Stimulated activated naive CD8-positive, alpha-beta T cell treated with anti-CD3 and anti-CD28 coated beads, Interleukin-15, Interleukin-2, amounts not matched to agents 100 U/mL and 50 U/mL, for 24 hours (primary cell): Measurements from ENCODE around the gene IFI27L2.

ENCODE experiments used
- ATAC-seq: fragments of 150-1000 bp; cut with Tn5 transposase; one replicate; pipeline ENCODE4 v1.10.0; 2021
- DNase-seq: peaks from one replicate; pipeline ENCODE4 v3.0.0; 2021

IFI27L2 gene

DNA sequence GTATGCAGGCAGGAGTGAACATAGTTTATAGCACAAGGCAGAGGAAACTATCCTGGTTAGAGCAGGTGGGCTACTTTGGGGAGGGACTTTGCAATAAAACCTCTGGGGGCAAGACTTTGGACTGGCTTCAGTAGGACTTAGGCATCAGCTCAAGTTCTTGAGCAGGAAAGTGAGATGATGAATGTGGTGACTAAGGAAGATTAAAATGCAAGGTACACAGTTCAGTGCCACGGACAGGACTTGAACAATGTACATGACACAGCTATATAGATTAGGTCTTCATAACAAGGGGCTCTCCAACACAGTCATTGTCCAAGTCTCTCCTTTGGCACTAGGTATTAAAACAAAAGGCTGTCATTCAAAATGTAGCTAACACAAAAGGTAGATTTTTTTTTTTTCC lies 23.3 kb upstream of the IFI27L2 start:
- DNase-seq (no peak), ATAC-seq (no peak)

DNA sequence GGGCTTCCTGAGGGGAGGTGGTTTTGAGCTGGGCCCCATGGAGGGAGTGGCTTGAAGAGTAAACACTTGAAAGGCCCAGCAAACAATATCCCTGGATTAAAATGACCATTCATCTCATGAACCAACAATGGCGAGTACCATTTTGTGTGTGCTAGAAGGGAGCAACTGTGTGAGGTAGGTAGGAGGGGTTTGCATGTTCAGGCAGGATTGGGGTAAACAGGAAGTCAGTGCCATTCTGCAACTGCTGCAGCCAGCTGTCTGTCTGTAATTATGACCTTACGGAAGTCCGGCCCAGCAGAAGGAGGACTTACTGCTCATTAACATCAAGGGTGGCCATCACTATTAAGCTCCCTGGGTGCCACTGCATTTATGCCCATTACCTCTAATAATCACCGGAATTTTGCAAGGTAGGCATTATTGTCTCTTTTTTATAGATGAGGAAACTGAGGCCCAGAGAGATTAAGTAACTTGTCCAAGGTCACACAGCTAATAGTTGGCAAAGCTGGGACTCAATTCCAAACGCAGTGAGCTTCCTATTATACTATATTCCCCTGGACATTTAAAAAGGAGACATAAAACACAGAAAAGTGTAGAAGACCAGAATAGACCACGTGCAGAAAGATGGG lies 16.6 kb upstream of the IFI27L2 start:
- ATAC-seq (no peak), DNase-seq (no peak)

DNA sequence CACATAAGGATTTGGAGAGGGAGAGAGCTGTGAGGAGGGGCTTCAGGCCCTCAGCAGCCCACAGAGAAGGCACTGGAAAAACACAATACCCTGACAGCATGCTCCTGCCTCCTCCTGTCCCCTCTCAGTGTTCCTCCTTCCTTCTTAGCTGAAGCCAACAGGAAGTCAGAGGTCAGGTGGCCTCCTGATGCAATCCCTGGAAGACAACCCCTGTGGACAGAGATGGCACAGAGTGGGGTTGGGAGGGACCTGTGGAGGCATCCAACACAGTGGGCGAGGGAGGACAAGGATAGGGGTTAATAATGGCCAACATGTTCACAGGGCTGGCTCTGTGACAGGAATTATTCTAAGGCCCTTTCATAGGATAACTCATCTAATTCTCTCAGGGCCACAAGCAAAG lies 15.4 kb upstream of the IFI27L2 start:
- ATAC-seq (no peak), DNase-seq (no peak)

DNA sequence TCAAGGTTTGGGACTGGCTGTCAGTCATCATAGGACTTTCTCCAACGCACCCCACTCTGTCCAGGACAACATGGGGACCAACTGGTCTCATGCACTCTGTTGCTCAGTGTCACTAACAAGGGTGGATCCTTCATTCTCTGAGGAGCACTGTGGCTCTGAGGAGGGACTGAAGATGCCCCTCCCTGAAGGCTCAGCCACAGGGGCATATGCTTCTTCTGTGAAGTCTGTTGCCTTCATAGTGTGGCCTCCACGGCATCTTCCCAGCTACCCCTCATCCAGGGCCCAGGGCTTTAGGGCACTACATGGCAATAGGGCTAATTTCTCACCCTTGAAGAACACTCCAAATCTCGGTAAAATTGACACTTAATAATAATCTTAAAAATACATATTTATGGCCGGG lies 14.3 kb upstream of the IFI27L2 start:
- no peak for DNase-seq
- ATAC-seq: no peak

DNA sequence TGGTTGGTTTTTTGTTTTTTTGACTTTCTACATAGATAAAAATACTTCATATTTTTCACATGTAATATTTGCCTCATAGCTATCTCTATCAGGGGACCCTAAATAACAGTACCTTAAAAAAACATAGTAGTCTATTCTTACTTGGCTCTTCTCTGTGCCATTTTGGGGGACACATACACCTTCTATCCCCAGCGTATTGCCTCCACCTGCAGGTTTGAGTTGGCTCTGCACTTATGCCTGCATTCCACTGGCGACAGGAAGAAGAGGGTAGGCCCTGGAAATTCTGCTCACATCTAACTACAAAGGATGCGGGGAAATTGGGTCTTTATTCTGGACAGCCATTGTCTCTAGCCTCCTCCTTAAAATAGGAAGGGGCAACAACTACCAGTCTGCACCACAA lies 13.8 kb upstream of the IFI27L2 start:
- no peak for ATAC-seq
- no peak for DNase-seq

DNA sequence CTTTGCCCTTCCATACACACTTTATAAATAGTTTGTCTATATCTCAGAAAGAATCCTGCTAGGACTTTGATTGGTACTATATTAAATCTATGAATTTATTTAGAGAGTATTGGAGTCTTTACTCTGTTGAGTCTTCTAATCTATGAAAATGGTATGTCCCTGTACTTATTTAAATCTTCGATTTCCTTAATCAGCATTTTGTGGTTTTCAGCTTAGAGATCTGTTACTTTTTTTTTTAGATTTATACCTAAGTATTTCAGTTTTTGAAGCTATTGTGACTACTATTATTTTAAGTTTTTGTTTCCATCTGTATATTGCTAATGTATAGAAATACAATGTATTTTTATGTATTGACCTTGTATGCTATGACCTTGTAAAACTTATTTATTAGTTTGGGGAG lies 13.4 kb upstream of the IFI27L2 start:
- ATAC-seq (no peak), DNase-seq (no peak)

DNA sequence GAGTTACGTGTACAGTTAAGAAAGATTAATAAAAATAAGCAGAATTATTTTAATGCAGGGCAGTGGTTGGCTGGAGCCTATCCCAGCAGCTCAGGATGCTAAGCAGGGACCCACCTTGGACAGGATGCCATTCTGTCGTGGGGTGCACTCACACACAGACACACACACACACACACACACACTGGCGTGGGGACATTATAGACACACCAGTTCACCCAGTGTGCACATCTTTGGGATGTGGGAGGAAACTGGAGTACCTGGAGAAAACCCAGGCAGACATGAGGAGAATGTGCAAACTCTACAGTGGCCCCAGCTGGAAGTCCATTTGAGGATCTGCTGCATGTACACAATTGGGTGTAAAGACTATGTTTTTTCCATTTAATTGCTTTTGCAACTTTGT lies 12.8 kb upstream of the IFI27L2 start:
- DNase-seq: no peak
- ATAC-seq: no peak

DNA sequence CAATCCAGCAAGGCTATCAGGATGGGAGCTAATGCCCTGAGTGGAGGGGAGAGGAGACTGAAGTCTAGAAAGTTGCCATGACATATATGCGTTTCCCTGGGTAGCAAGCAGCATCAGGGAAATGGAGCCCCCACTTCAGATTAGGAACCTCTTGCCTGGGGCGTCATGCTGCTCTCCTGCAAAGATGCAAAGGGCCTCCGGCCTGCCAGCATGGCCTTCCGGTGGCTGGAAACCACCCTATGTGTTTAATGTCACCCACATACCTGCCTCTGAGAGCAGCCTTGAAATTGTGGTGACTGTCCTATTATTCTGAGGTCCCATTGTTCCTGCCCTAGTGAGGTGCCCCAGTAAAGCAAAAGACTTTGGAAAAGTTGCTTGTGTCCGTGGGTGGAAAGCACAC lies 10.0 kb upstream of the IFI27L2 start:
- DNase-seq (no peak), ATAC-seq (no peak)

DNA sequence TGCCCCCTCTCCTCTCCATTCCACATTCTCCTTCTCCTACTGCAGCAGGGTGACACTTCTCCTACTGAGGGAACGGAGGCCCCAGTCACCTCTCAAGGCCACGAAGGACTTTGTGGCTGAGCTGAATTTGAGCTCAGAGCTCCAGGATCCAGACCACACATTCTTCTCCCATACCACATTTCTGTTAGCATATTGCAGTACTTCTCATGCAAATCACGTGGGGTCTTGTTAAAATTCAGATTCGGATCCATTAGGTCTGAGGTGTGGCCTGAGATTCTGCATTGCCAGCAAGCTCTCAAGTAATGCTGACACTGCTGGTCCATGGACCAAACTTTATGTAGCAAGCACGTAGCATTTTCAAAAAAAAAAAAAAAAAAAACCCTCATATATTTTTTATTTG lies 9.6 kb upstream of the IFI27L2 start:
- ATAC-seq (no peak), DNase-seq (no peak)

DNA sequence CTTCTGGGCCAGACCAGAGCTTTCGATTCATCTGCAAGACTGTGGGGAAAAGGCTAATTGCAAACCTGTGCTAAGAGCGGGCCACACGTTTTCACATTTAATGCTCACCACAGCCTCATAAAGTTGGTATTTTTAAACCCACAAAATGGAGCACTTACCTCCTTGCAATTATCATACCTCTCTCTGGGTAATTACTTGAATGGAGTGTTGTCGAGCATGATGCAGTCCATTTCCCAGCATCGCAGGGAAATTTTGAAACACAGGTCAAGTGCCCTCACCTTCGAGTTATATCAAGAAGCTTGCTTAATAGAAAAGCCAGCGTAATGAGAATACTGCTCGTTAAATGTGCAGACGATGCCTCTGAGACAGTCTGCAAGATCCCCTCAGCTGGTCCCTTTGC lies 8.8 kb upstream of the IFI27L2 start:
- ATAC-seq: no peak
- DNase-seq: no peak

DNA sequence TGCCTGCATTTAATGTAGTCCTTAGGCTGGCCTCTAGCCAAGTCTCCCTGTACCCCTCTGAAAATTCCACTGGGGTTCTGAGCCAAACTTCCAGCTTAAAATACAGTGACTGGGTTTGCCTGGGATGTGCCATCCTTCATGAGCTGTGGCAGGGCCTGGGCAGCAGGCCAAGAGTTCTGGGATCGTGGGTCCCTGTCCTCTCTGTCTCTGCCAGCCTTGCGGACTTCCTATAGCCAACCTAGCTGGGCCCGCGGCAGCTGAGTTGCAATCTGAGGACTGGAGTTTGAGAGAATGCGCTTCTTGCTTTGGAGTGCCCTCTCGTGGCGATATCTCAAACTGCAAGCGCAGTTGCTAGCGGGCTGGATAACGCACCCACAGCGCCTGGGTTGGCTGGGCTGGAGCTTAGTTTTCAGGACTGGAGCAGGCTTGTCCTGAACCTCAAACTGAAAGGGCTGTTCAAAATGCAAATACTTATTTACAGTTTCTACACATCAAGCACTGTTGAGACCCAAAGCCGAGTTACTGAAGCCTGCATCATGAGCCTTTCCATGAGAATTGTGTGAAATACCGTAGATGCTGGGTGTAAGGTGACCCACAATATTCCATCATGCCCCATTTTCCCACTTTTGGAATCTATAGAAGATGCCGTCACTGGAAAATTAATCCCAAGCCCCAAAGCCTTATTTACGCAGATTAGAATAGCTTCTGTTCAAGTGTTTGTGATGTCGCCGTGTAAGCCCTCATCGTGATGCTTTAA lies 7.3 kb upstream of the IFI27L2 start:
- DNase-seq: peak; percentile 87

DNA sequence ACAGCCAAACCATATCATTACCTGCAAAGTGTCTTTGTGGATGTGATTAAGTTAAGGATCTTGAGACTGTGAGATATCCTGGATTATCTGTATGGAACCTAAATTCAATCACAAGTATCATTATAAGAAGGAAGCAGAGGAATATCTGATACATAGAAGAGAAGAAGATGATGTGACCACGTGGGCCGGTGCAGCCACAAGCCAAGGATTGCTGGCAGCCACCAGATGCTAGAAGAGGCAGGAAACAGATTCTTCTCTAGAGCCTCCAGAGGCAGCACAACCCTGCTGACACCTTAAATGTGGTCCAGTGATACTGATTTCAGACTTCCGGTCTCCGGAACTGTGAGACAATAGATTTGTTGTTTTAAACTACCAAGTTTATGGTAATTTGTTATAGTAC lies 6.1 kb upstream of the IFI27L2 start:
- ATAC-seq: no peak

More for the DNA sequence above, 7.3 kb upstream of the IFI27L2 start:
- peak; percentile 86 for ATAC-seq

DNA sequence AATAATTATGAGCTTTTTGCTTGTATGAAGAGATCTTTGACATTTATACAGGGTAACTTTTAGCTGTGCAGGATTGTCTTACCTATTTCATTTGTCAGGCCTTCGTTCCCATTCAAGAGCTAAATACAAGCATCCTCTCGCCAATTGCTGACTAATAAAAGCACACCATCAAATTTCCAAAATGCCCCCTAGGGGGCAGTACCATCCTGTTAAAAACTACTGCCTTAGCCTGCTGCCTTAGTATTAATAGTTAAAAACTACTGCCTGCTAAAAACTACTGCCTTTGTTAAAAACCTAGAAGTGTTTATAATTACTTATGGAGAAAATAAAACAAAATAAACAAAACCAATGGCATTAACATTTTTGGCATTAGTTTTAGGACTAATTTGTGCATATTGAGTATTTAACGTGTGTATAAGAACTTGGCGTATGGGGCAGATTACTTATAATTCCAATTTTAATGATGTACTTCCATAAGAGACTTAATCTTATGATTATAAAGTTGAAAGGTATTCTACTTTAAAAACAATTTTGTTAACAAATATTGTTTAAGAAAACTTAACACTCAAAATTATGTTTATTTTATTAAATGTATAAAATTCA lies 3.0 kb upstream of the IFI27L2 start:
- no peak for ATAC-seq
- peak; percentile 66 for DNase-seq

More for the DNA sequence above, 6.1 kb upstream of the IFI27L2 start:
- DNase-seq: no peak

DNA sequence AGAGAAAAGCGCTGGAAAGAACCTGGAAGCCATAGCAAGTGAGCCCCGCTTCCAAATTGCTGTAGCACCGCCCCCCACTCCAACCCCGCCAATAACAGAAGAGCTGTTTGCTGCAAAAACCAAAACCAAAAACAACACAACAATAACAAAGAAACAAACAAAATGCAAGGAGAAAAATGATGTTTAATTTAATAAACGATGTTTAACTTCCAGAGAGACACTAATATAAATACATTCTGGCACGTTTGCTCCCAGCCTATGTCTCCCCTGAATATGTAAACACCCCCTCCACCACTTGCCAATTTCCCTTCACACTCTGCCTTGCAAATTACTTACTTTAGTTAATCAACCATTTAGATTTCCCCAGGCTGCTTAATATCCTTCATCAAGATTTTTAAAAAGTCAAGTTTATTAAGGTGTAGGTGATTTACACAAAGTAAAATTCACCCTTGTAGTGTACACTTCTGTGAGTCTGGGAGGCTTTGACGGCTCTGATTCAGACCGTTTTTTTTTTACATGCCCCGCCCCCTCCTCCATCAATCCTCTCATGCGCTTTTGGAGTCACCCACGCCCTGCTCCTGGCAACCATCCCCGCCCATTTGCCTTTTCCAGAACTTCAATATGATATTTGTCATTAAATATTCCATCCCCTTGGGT lies 482 bp upstream of the IFI27L2 start:
- peak; percentile 38 for DNase-seq

DNA sequence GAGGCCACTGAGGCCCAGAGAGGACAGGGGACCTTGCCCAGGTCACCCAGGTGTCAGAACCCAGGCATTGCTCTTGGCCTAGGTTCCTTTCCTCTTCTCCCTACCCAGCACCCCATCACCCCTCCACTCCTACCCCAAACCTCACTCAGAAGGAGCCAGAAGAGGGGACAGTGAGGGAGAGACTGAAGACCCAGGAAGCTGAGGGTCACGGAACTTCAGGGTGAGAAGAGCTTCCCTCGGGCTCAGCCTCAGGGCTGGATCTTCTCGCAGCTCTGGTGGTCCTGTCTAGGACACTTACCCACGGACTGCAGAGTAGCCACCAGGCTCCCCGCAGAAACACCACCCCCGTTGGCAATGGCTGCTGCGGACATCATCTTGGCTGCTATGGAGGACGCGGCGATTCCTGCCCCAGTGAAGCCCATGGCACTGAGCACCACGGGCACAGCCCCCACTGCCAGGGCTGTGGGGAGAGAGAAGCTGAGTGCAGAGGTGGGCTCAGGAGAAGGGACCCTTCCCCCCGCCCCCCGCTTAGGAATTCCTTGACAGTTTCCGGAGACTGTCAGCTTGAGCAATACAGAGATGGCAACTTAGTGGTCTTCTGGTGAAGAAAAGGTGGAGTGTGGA lies 1.1 kb downstream of the IFI27L2 start:
- ATAC-seq (no peak), DNase-seq (no peak)

More for the DNA sequence above, 482 bp upstream of the IFI27L2 start:
- ATAC-seq: no peak

DNA sequence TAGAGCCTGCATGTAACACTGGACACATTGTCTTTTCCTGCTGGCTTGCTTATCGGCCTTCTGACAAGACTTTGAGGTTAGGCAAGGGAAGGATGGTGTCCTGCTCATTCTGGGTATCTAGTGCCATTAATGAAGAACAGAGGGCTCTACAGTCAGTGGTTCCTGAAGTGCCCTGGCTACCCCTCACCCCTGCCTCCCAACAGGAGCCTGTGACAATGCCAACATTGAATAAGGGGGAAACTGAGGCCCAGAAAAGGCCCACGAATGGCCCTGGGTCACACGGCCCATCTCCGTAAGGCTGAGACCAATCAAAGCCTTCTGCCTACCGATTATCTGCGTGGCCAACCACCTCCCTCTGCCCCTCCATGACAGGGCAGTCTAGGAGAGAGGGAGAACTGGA lies 2.1 kb downstream of the IFI27L2 start:
- ATAC-seq (no peak), DNase-seq (no peak)

DNA sequence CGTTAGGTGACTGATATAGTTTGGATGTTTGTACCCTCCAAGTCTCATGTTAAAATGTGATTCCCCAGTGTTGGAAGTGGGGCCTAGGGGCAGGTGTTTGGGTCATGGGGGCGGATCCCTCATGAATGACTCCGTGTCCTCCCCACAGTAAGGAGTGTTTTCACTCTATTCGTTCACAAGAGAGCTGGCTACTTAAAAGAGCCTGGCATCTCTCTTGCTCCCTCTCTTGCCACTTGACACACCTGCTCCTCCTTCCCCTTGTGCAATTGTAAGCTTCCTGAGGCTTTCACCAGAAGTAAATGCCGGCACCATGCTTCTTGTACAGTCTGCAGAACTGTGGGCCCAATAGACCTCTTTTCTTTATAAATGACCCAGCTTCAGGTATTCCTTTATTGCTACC lies 2.6 kb downstream of the IFI27L2 start:
- DNase-seq: no peak
- ATAC-seq: no peak

DNA sequence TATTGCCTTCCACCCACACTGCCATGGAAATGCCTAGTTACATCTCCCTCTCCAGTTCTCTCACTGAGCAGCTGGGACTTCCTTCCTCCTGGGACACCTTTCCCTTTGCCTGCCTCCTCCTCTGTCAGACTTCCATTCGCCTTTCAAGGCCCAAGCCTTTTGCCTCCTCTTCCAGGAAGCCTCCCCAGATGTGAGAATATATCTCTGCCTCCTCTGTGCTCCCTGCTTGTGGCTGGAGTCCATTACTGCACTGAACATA lies 3.1 kb downstream of the IFI27L2 start:
- ATAC-seq: no peak
- no peak for DNase-seq

DNA sequence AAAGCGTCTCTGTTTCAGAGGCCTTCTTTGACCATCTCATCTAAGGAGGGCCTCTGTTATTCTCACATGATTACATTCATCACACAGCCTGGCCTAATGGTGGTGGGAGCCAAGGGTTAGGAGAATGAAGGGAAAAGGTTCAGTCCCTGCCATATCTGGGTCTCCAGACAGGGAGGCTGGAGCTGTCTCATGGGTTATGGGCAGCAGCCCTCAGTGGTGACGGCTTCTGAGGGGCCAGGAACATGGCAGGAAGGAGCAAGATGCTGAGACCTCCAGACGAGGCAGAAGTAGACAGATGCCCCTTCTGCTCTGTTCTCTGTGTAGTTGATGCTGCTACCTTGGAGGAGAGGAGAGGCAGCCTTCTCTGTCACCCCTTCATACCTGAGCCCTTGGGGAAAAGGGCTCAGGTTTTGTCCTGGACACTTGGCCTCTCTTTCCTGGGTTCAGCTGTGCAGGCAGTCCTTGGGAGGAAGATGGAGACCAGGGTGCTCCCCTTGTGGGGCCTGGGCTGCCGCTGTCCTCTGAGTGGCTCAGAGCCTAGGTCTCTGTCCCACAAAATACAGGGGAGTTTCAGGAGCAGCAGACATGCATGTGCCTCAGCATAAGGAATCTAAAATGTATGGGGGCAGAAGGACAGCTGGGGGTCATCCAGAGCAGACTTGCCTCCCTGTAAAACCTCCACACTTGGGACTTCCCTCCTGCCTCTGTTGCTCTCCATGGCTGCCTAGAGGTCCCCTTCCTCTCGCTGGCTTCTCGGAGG lies 3.6 kb downstream of the IFI27L2 start:
- no peak for ATAC-seq
- no peak for DNase-seq

DNA sequence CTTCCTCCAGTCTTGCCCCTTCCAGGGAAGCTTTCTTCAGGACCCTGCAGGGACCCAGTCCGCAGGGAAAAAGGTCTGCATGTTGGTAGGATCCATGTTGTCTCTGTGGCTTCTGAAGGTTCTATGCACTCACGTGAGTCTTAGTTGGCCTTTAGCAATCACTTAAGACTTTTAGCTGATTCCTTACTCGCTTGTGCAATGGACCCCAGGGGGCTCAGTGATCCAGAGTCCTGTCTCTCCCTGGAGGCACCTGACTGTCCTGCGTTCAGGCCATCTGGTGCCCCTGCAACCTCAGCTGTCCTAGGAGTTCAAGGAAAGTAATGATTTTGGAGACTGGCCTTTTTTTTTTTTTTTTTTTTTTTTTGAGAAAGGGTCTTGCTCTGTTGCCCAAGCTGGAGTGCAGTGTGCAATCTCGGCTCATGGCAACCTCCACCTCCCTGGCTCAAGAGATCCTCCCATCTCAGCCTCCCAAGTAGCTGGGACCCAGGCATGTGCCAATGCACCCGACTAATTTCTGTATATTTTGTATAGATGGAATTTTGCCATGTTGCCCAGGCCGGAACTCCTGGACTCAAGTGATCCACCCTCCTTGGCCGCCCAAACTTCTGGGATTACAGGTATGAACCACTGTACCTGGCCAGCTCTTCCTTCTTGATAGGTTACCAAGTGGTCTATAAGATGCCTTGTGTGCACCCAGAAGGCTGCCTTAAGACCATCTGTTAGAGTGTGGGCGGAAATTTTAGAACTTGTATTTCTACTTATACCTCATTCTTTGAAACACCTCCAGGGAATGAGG lies 4.6 kb downstream of the IFI27L2 start:
- DNase-seq: no peak

DNA sequence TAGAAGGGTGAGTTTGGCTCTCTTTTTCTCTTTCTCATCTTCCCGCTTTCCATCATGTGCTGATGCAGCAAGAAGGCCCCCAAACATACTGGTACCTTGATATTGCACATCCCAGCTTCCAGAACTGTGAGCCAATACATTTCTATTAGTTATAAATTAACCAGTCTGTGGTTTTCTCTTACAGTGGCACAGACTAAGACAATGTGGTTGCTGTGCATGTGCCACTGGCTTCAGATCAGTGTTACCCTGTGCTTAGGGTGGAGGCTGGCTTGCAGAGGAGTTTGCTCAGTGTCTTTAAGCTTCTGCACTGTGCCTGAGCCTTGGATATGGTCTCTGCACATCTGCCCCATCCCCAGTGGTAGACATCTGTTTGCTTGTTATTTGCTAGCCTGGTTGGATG lies 5.5 kb downstream of the IFI27L2 start:
- DNase-seq: no peak
- ATAC-seq: no peak

More for the DNA sequence above, 4.6 kb downstream of the IFI27L2 start:
- ATAC-seq: no peak
